Astrocyte of the spinal cord (primary cell): Measurements from ENCODE around the gene GOLT1B.

ENCODE experiments used
- DNase-seq: peaks from one replicate; pipeline ENCODE4 v3.0.0; 2011; ENCODE audit warnings: low read depth, low spot score
- H3K4me3 ChIP-seq: 2 replicates; pipeline ENCODE4 v1.5.1; 2011; ENCODE audit warnings: low read depth, mild to moderate bottlenecking, low read length, moderate library complexity
- in situ Hi-C: cut with HindIII; loops from 2 replicates; pipeline ENCODE4 v1.10.0; 2017; ENCODE audit warnings: low sequenced_read_pairs
- TF ChIP-seq, protein P1 (sequence below): IDR thresholded peaks from 2 replicates; pipeline ENCODE4 v1.5.1; 2012; ENCODE audit warnings: low read depth, mild to moderate bottlenecking, low read length, inconsistent platforms

Gene GOLT1B

DNA sequence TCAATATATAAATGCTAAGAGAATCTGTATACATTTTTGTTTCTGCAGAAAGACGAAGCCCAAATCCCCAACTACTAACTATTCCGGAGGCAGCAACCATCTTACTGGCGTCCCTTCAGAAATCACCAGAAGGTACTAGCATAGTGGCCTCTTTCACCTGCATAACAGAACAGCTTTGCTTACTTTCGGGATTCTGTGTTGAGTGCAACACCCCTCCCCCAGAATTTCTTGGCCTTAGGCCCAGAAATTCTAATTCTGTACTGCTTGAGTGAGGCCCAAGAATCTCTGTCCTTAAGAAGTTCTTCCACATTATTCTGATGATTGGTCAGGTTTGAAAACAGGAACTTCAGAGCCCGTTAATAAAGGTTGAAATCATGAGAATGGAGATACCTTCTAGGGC, 27.4 kb downstream of the GOLT1B start:
- in situ Hi-C loops = no loop called here
- TF ChIP-seq, protein P1, sequence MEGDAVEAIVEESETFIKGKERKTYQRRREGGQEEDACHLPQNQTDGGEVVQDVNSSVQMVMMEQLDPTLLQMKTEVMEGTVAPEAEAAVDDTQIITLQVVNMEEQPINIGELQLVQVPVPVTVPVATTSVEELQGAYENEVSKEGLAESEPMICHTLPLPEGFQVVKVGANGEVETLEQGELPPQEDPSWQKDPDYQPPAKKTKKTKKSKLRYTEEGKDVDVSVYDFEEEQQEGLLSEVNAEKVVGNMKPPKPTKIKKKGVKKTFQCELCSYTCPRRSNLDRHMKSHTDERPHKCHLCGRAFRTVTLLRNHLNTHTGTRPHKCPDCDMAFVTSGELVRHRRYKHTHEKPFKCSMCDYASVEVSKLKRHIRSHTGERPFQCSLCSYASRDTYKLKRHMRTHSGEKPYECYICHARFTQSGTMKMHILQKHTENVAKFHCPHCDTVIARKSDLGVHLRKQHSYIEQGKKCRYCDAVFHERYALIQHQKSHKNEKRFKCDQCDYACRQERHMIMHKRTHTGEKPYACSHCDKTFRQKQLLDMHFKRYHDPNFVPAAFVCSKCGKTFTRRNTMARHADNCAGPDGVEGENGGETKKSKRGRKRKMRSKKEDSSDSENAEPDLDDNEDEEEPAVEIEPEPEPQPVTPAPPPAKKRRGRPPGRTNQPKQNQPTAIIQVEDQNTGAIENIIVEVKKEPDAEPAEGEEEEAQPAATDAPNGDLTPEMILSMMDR = no peak
- no peak for DNase-seq

DNA sequence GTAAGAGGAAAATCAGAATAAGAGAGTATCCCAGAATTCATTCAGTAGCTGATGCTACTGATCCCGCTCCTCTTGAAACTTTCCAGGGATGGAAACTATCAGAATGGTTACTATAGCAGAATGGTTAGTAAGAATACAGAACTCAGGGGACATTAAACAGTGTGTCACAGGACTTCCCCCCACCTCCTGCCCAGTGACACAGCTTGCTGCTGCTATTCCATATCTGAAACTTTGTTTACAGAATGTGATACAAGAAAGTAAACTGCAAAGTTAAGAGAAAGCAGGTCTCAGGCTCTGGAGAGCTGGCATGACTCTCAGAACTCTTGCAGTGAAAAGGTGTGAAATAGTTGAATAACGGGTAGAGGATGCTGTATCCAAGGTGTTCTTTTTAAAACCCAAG, 27.9 kb downstream of the GOLT1B start:
- no peak for DNase-seq
- TF ChIP-seq, protein P1 = no peak
- in situ Hi-C loops = no loop called here

More for the DNA sequence above, 27.4 kb downstream of the GOLT1B start:
- H3K4me3 ChIP-seq = no peak overlapping the region

DNA sequence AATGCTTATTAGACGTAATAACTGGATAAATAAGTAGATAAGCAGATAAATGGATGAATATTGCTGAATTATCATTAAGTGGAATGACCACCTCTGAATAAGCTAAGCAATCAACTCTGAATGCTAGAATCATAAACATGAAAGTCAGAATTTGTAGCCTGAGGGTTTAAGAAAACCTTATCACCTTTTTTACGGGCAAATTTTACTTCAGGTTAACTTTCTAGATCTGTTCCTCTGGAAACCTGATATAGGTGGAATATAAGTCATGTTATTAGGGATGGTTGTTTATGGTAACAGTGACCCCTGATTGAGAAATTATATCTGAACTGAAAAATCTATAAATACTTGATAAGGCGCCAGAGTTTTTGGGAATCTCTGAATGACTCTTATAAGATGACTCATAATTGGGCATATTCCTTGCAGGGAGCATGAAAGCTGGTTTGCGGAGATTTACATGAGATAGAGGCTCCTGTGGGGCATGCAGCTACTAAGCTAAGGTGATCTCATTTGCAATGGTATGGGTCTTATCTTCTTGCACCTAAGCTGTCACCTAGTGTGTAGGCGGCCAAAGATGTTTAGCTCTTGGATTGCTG, 36.6 kb downstream of the GOLT1B start:
- in situ Hi-C loops = no loop called here
- TF ChIP-seq, protein P1 = no peak
- DNase-seq = no peak

More for the DNA sequence above, 27.9 kb downstream of the GOLT1B start:
- H3K4me3 ChIP-seq = no peak overlapping the region

DNA sequence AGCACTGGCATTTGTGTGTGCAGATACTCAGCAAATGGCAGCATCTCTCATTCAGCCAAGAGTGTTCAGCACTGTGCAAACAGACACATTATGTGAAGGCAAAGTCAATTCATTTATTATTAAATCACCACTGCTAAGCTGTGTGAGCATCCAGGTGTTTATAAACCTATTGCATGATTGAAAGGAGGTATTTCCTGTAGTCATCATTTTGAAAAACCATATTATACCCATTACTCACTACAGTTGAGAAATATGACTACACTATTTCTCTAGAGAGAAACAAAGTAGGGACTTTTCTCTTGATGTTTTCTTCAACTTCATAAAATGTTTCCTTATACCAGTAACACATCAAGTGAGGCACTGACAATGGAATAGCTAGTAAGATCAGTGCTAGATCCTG, 38.2 kb downstream of the GOLT1B start:
- in situ Hi-C loops = no loop called here
- no peak for DNase-seq
- TF ChIP-seq, protein P1 = no peak
- H3K4me3 ChIP-seq = no peak overlapping the region

More for the DNA sequence above, 36.6 kb downstream of the GOLT1B start:
- H3K4me3 ChIP-seq = no peak overlapping the region

DNA sequence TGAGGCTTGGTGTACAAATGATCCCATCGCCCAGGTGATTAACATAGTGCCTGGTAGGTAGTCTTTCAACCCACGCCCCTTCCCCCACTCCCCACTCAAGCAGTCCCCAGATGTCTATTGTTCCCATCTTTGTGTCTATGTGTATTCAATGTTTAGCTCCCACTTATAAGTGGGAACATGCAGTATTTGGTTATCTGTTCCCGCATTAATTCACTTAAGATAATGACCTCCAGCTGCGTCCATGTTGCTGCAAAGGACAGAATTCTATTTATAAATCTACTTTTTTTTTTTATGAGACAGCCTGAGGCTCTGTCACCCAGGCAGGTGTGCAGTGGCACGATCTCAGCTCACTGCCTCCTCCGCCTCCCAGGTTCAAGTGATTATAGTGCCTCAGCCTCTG, 40.2 kb downstream of the GOLT1B start:
- in situ Hi-C loops = no loop called here
- DNase-seq = no peak
- no peak overlapping the region for H3K4me3 ChIP-seq
- TF ChIP-seq, protein P1 = no peak

DNA sequence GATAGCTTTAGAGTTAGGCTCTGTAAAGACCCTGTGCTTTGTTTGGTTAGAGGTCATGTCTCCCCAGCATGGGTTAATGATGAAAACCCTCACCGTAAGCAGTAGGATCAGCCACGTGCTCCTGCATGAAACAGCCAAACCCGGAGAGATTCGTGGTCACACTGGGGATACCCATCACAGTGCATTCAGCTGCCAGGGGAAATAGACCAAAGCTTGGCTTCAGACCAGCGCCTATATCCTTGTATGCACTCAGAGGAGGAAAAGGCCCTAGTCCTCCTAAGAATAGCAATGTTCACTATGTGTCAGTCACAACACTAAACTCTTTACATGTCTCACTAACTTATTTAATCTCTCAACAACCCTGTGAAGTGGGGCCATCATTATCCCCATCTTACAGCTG, 40.8 kb downstream of the GOLT1B start:
- TF ChIP-seq, protein P1 = no peak
- in situ Hi-C loops = no loop called here
- no peak overlapping the region for H3K4me3 ChIP-seq
- DNase-seq = no peak
